GM18507 (cell line): Measurements from ENCODE around the gene KCND2.
A peak's percentile ranks its signal among the peaks of the same experiment; 100 is the strongest.
"Not testable (repeated sequence)": the region's sequence is repeated elsewhere in the genome, so short reads cannot be mapped to it uniquely, and the experiment has no call there.

ENCODE experiments used
- DNase-seq: peaks from one replicate; pipeline ENCODE4 v3.0.0; 2011; ENCODE audit warnings: low read depth; ENCODE audit not compliant: insufficient read length; ENCODE audit errors: extremely low spot score
- FAIRE-seq: peaks from 2 replicates; lab custom pipeline; 2011; peaks lifted over from hg19 to GRCh38; lab: Jason Lieb, UNC

The KCND2 gene

GRCh38 chr7:120779078-120779477, 506.1 kb downstream of the KCND2 start:
- FAIRE-seq, DNase-seq: not testable (repeated sequence)

- FAIRE-seq, DNase-seq: not testable (repeated sequence)
Observed at GRCh38 chr7:120780451-120780850, 507.5 kb downstream of the KCND2 start.

- no peak for FAIRE-seq
- DNase-seq: no peak
Observed at GRCh38 chr7:120780938-120781337, 508.0 kb downstream of the KCND2 start.

GRCh38 chr7:120781924-120782323, 508.9 kb downstream of the KCND2 start:
- DNase-seq, FAIRE-seq: not testable (repeated sequence)

GRCh38 chr7:120783273-120783672, 510.3 kb downstream of the KCND2 start:
- DNase-seq (no peak), FAIRE-seq (no peak)

- DNase-seq (no peak), FAIRE-seq (no peak)
Observed at GRCh38 chr7:120783721-120784120, 510.7 kb downstream of the KCND2 start.

- no peak for DNase-seq
- no peak for FAIRE-seq
Observed at GRCh38 chr7:120785095-120785494, 512.1 kb downstream of the KCND2 start.

- FAIRE-seq (peak; percentile 90), DNase-seq (peak; percentile 28)
Observed at GRCh38 chr7:120792091-120792860, 519.3 kb downstream of the KCND2 start.

GRCh38 chr7:120792861-120793130, 519.8 kb downstream of the KCND2 start:
- FAIRE-seq (no peak), DNase-seq (no peak)

GRCh38 chr7:120793213-120793936, 520.4 kb downstream of the KCND2 start:
- FAIRE-seq (no peak), DNase-seq (no peak)

- no peak for FAIRE-seq
- no peak for DNase-seq
Observed at GRCh38 chr7:120794106-120794729, 521.2 kb downstream of the KCND2 start.

GRCh38 chr7:120797026-120797645, 524.2 kb downstream of the KCND2 start:
- FAIRE-seq (no peak), DNase-seq (no peak)

- no peak for DNase-seq
- FAIRE-seq: no peak
Observed at GRCh38 chr7:120799147-120799546, 526.2 kb downstream of the KCND2 start.
